ENCODE data around the gene A2M. TPM values are rescaled to one million over a fixed set of nuclear protein-coding genes. Genes with fewer than 3 reads are reported as not detected.

The A2M gene
- total and polyA plus RNA-seq, 10 of the 15 experiments (the other 5 are each of a cell fraction or from before 2014, with no cell fraction given) = 0.03 to 3.5 (median 0.20) TPM; not detected in 5

DNA sequence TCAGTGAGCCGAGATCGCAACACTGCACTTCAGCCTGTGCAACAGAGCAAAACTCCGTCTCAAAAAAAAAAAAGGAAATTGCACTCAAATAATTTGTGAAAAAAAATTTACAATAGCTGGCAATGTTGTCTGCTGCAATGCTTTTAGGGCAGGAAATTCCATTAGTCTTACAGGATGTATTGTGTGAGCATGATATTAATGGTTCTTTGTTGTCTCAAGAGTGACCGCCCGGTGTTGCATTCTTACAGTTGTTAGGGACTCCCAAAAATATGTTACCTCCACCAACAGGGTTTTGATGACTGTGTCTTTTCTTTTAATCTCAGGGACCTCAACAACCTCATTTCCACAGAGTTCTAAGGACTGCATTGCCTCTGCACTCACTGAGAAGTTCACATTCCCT lies 47.7 kb upstream of the A2M start (continued):
- no peak for TF ChIP-seq ATF7 (IDR thresholded peaks at IDR 0.05; ENCODE audit: low read depth)
- TF ChIP-seq, protein P1, sequence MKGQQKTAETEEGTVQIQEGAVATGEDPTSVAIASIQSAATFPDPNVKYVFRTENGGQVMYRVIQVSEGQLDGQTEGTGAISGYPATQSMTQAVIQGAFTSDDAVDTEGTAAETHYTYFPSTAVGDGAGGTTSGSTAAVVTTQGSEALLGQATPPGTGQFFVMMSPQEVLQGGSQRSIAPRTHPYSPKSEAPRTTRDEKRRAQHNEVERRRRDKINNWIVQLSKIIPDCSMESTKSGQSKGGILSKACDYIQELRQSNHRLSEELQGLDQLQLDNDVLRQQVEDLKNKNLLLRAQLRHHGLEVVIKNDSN (IDR thresholded peaks at IDR 0.05; ENCODE audit: borderline replicate concordance, extremely low read length, insufficient read depth, low read depth, low read length) = no peak
- no peak for TF ChIP-seq KAT2A (conservative IDR thresholded peaks at IDR 0.05; ENCODE audit: control insufficient read depth, low read depth, low read length)
- no peak for TF ChIP-seq IKZF2 (IDR thresholded peaks at IDR 0.05)
- TF ChIP-seq HCFC1 (IDR thresholded peaks at IDR 0.05; ENCODE audit: low read length) = no peak
- TF ChIP-seq USF2 (IDR thresholded peaks at IDR 0.05; ENCODE audit: borderline replicate concordance, low read depth, low read length) = no peak
- no peak for TF ChIP-seq SREBF2 (IDR thresholded peaks at IDR 0.05; ENCODE audit: low read length)
- no peak for TF ChIP-seq FOS (IDR thresholded peaks at IDR 0.05; ENCODE audit: borderline replicate concordance, extremely low read depth, insufficient read length)

GRCh38 chr12:9156119-9156518 lies 40.4 kb upstream of the A2M start:
- no peak overlapping the region for H3K9ac ChIP-seq (ENCODE audit: control insufficient read depth, insufficient read depth, low read length)
- H4K20me1 ChIP-seq (ENCODE audit: control insufficient read depth, insufficient read depth) = no peaks in the 10 kb centered on the region
- CTCF ChIA-PET = no interaction called here
- POLR2A ChIA-PET = no interaction called here
- 11% methylated on average over 4 of the region's 4 CpGs for WGBS (ENCODE audit: insufficient coverage, insufficient replicate concordance, low lambda C conversion rate, missing lambda C conversion rate)
- H3K4me2 ChIP-seq (ENCODE audit: control insufficient read depth, insufficient read depth) = no peak overlapping the region
- H3K79me2 ChIP-seq (ENCODE audit: control insufficient read depth, insufficient read depth, low read length) = no peaks in the 10 kb centered on the region
- H3K9me3 ChIP-seq (replicated peaks; ENCODE audit: control insufficient read depth, insufficient read depth, low read length) = no peaks in the 10 kb centered on the region
- intact Hi-C loops (cut with micrococcal nuclease; ENCODE audit: unreplicated experiment) (no loop called here), in situ Hi-C loops (cut with MboI) (no loop called here)
- ATAC-seq (no peak), FAIRE-seq (no peak), DNase-seq (ENCODE audit: low read depth, low spot score) (no peak)
- no TSS peak for BruUV-seq (replicated peaks)
- no peaks in the 10 kb centered on the region for H3K36me3 ChIP-seq (ENCODE audit: control insufficient read depth in 2 of 2, insufficient read depth in 2 of 2, low read length in 1 of 2)
- no peaks in the 10 kb centered on the region for H3K27me3 ChIP-seq (replicated peaks in 1 of 2; ENCODE audit: control insufficient read depth in 2 of 2, insufficient read depth in 2 of 2, low read length in 1 of 2)
- SMC1A ChIA-PET (ENCODE audit: uncharacterized antibody, unreplicated experiment) = no interaction called here
- H3K4me1 ChIP-seq (ENCODE audit: control insufficient read depth, insufficient read depth, low read length) = no peaks in the 10 kb centered on the region
- no peak overlapping the region for H3K4me3 ChIP-seq
- RAD21 ChIA-PET (ENCODE audit: unreplicated experiment) = no interaction called here
- H3K27ac ChIP-seq (ENCODE audit: control insufficient read depth, insufficient read depth) = no peak overlapping the region
- no peak overlapping the region for H2AFZ ChIP-seq (ENCODE audit: control insufficient read depth, low read depth, low read length)
- TF ChIP-seq IRF3 (IDR thresholded peaks at IDR 0.05) = no peak
- TF ChIP-seq, protein P2, sequence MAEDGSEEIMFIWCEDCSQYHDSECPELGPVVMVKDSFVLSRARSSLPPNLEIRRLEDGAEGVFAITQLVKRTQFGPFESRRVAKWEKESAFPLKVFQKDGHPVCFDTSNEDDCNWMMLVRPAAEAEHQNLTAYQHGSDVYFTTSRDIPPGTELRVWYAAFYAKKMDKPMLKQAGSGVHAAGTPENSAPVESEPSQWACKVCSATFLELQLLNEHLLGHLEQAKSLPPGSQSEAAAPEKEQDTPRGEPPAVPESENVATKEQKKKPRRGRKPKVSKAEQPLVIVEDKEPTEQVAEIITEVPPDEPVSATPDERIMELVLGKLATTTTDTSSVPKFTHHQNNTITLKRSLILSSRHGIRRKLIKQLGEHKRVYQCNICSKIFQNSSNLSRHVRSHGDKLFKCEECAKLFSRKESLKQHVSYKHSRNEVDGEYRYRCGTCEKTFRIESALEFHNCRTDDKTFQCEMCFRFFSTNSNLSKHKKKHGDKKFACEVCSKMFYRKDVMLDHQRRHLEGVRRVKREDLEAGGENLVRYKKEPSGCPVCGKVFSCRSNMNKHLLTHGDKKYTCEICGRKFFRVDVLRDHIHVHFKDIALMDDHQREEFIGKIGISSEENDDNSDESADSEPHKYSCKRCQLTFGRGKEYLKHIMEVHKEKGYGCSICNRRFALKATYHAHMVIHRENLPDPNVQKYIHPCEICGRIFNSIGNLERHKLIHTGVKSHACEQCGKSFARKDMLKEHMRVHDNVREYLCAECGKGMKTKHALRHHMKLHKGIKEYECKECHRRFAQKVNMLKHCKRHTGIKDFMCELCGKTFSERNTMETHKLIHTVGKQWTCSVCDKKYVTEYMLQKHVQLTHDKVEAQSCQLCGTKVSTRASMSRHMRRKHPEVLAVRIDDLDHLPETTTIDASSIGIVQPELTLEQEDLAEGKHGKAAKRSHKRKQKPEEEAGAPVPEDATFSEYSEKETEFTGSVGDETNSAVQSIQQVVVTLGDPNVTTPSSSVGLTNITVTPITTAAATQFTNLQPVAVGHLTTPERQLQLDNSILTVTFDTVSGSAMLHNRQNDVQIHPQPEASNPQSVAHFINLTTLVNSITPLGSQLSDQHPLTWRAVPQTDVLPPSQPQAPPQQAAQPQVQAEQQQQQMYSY (CRISPR knock-in tag; IDR thresholded peaks at IDR 0.05) = no peak
- TF ChIP-seq NFXL1 (IDR thresholded peaks at IDR 0.05; ENCODE audit: borderline replicate concordance) = no peak
- TF ChIP-seq NRF1 (conservative IDR thresholded peaks at IDR 0.05; ENCODE audit: low read depth, low read length) = no peak
- no peak for TF ChIP-seq POU2F2 (IDR thresholded peaks at IDR 0.05; ENCODE audit: borderline replicate concordance, low read depth, low read length)
- TF ChIP-seq ZBTB33 (IDR thresholded peaks at IDR 0.05) = no peak
